GM12872 (cell line): ENCODE data around the gene NR1H3.

Experiments used
- TF ChIP-seq, protein P1 (sequence below): IDR thresholded peaks from 3 replicates; pipeline ENCODE4 v1.5.1; 2011; ENCODE audit warnings: low read depth, mild to moderate bottlenecking, low read length, moderate library complexity; ENCODE audit not compliant: insufficient read depth

The NR1H3 gene

DNA sequence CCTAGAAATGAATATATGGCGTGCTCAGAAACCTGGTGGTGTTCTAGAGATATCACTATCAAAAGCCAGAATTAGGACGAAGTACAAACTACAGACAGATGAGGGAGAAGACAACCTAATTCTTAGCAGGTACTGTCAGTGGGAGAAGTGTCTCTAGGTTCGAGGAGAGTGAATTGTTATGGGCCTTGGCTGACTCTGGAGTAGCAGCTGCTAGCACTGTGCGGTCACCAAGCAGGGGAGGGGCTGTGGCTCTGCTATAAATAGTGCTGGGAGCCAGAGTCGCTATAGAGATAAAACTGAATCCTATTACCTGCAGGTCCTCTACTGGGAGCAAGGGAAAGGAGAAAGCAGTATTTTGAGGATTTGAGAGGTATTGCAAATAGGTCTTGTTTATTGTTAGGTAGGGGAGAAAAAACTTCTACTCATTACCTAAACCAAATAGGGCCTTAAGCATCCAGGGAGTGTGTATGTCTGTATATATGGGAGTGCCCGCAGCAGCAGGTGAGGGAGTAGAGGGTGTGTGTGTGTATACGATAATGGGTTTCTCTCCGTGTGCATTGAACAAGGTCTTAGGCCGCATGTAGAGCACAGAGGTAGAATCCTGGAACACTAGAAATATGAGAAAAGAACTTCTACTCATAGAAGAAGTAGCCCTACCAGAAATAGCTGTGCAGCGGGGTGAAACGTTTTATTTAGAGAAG, 14.3 kb downstream of the NR1H3 start:
- TF ChIP-seq, protein P1, sequence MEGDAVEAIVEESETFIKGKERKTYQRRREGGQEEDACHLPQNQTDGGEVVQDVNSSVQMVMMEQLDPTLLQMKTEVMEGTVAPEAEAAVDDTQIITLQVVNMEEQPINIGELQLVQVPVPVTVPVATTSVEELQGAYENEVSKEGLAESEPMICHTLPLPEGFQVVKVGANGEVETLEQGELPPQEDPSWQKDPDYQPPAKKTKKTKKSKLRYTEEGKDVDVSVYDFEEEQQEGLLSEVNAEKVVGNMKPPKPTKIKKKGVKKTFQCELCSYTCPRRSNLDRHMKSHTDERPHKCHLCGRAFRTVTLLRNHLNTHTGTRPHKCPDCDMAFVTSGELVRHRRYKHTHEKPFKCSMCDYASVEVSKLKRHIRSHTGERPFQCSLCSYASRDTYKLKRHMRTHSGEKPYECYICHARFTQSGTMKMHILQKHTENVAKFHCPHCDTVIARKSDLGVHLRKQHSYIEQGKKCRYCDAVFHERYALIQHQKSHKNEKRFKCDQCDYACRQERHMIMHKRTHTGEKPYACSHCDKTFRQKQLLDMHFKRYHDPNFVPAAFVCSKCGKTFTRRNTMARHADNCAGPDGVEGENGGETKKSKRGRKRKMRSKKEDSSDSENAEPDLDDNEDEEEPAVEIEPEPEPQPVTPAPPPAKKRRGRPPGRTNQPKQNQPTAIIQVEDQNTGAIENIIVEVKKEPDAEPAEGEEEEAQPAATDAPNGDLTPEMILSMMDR, result no peak

DNA sequence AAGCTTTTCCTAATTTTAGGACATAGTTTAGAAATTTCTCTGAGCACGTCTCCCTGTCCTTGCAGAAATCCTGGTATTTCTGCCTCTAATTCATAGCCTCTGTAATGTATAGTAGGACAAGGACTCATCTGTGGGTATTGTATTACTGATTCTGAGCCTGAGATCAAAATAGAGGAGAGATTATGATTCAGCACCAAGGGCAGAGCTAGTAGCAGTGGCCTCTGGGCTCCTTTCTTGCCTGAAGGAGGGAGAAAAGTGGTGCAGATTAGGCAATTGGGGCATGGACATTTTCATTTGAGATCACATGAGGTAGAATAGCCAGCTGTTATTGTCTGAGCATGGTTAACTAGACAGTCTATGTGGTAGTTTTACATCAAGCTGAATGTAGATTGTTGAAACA, 14.9 kb downstream of the NR1H3 start:
- TF ChIP-seq, protein P1, result no peak

DNA sequence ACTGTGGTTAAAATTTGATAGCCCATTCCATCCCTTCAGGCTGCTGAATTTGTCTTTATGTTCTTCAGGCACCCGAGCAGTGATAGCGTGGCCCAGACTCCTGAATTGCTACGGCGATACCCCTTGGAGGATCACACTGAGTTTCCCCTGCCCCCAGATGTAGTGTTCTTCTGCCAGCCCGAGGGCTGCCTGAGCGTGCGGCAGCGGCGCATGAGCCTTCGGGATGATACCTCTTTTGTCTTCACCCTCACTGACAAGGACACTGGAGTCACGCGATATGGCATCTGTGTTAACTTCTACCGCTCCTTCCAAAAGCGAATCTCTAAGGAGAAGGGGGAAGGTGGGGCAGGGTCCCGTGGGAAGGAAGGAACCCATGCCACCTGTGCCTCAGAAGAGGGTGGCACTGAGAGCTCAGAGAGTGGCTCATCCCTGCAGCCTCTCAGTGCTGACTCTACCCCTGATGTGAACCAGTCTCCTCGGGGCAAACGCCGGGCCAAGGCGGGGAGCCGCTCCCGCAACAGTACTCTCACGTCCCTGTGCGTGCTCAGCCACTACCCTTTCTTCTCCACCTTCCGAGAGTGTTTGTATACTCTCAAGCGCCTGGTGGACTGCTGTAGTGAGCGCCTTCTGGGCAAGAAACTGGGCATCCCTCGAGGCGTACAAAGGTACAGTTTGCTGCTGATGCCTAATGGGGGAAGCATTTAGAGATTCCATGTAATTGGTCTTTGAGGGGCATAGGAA, 16.9 kb downstream of the NR1H3 start:
- TF ChIP-seq, protein P1, result no peak

DNA sequence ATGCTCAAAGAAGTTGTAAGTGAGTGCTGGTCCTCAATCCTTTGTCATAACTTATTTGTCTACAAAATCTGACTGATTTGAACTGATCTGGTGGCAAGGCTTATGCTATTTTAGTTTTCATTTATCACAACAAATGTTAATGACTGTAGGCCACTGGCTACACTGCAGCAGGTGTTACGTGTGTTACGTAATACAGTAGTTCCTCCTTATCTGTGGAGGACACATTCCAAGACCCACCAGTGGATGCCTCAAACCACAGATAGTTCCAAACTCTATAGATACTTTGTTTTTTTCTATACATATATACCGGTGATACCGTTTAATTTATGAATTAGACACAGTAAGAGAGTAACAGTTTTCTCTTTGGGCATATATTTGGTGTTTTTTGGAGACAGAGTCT, 19.1 kb downstream of the NR1H3 start:
- TF ChIP-seq, protein P1, result no peak

DNA sequence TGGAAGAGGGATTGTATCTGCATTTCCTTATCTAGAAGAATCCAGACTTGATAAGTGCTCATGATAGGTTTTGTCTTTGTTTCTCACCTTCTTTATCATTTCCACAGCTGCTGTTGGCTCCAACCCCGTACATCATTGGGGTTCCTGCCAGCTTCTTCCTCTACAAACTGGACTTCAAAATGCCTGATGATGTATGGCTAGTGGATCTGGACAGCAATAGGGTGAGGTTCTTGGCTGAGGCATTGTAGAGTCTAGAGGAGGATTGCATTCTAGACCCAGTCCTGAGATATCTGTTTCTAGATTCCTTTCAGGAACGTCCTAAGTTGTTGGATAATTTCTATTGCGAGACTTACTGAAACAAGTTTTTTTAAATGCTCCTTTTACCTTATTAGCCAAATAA, 20.3 kb downstream of the NR1H3 start:
- TF ChIP-seq, protein P1, result no peak

DNA sequence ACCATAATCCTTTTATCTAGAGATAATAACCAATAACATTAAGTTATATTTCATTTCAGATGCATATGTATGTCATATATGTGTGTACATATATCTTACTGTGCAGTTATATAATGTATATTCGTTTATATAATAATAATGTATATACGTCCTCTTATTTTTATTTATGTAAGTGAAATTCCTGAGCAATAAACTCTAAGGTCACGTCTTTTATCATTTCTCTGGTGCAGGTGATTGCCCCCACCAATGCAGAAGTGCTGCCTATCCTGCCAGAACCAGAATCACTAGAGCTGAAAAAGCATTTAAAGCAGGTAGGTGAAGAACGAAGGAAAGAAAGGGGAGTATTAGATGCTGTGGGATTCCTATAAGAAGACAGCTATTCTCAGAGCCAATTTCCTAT, 21.0 kb downstream of the NR1H3 start:
- TF ChIP-seq, protein P1, result no peak

DNA sequence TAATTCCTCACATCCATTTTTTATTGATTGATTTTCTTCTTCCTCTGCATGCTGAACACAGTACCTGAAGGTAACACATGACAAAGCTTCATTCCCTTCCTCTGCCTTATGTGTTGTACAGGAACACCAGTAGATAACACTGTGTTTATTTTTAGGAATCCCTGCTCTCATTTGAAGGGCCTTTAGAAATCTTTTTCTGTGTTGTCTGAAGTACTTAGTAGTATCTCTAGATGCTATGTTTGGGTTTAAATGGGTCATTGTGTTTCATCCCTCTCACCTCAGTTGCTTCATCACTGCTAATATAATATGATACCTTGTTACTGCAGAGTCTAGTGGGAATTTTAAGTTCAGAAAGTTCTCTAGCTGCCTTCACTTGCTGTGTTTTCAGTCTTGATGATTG, 22.3 kb downstream of the NR1H3 start:
- TF ChIP-seq, protein P1, result no peak
